ENCODE measurements around the gene WFDC11. TPM values are rescaled to one million over a fixed set of nuclear protein-coding genes. Genes with fewer than 3 reads are reported as not detected.
"Not testable (repeated sequence)": the region's sequence is repeated elsewhere in the genome, so short reads cannot be mapped to it uniquely, and the experiment has no call there.

WFDC11 gene
- total and polyA plus RNA-seq, 5 donors from 2014 or later: not detected

DNA sequence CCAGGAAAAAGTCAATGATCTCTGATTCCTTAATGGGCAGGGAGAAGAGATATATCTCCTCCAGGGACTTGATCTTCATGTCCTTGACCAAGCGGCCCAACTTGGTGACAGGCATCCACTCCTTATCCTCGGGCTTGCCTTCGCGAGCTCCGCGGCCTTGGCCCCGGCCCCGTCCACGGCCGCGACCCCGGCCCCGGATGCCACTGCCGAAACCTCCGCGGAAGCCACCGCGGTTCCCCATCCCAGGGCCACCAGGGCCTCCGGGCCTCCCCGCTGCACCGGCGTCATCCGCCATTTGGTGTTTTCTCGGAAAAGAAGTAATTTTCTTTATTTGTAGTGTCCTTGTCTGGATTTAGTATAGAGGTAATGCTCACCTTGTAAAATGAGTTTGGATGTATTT lies 29.0 kb downstream of the WFDC11 start:
- peaks cover 21% of the 10 kb centered on the region for H3K27me3 Mint-ChIP-seq
- H3K4me1 ChIP-seq (ENCODE audit: control insufficient read depth, insufficient read depth, low read length, poor library complexity, severe bottlenecking); DNase-seq; H3K27me3 ChIP-seq (ENCODE audit: control insufficient read depth, insufficient read depth, low read length); H3K4me1 Mint-ChIP-seq; H3K27ac Mint-ChIP-seq; ATAC-seq (ENCODE audit: low read depth in 2 of 2); H3K4me3 Mint-ChIP-seq; H3K36me3 ChIP-seq (ENCODE audit: control insufficient read depth, insufficient read depth, low read length); H3K27ac ChIP-seq (ENCODE audit: insufficient read depth, low read length, poor library complexity, severe bottlenecking); H3K36me3 Mint-ChIP-seq; H3K4me3 ChIP-seq (ENCODE audit: low read depth, low read length); H3K9me3 ChIP-seq (ENCODE audit: control insufficient read depth in 2 of 2, low read length in 2 of 2); H3K9me3 Mint-ChIP-seq: not testable (repeated sequence)

DNA sequence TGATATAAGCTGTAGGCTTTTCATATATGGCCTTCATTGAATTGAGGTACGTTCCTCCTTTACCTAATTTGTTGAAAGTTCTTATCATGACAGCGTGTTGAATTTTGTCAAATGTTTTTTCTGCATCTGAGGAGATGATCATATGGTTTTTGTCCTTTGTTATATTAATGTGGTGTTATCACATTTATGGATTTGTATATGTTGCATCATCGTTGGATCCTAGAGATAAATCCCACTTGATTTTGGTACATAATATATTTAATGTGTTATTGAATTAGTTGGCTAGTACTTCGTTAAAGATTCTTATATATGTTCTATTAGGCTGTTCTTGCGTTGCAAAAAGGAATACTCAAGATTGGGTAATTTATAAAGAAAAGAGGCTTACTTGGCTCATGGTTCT lies 30.4 kb downstream of the WFDC11 start:
- Mint-ChIP-seq H3K36me3 (no peaks in the 10 kb centered on the region), H3K27me3 (peaks cover 19% of the 10 kb centered on the region), H3K4me3 (no peak overlapping the region), H3K27ac (no peak overlapping the region), H3K9me3 (no peaks in the 10 kb centered on the region), H3K4me1 (no peaks in the 10 kb centered on the region)
- Histone ChIP-seq H3K4me3 (ENCODE audit: low read depth, low read length) (no peak overlapping the region), H3K9me3 (ENCODE audit: control insufficient read depth in 2 of 2, low read length in 2 of 2) (no peaks in the 10 kb centered on the region), H3K27me3 (ENCODE audit: control insufficient read depth, insufficient read depth, low read length) (no peaks in the 10 kb centered on the region), H3K27ac (ENCODE audit: insufficient read depth, low read length, poor library complexity, severe bottlenecking) (no peak overlapping the region), H3K36me3 (ENCODE audit: control insufficient read depth, insufficient read depth, low read length) (no peaks in the 10 kb centered on the region), H3K4me1 (ENCODE audit: control insufficient read depth, insufficient read depth, low read length, poor library complexity, severe bottlenecking) (no peaks in the 10 kb centered on the region)
- no peak for ATAC-seq (ENCODE audit: low read depth in 2 of 2)
- no peak for DNase-seq

DNA sequence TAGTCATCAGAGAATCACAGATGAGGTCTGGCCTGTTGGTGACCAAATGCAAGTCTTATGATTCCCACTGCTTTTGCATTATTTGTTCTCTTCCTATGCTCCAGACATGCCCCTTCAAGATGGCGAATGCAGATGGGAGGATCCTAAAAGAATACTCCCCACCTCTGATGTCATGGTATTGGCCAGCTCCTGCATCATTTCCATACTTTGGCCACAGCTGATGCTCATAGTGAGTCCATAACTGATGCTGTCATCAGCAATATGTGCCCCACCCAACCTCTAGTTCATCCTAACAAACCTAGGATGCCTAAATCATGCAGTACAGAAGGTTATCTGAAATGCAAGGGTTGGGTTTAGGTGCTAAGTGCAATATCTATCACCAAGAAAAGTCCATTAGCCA lies 33.5 kb downstream of the WFDC11 start:
- H3K9me3 Mint-ChIP-seq: no peaks in the 10 kb centered on the region
- DNase-seq: no peak
- Histone ChIP-seq H3K36me3 (ENCODE audit: control insufficient read depth, insufficient read depth, low read length) (no peaks in the 10 kb centered on the region), H3K4me3 (ENCODE audit: low read depth, low read length) (no peak overlapping the region), H3K9me3 (ENCODE audit: control insufficient read depth in 2 of 2, low read length in 2 of 2) (no peaks in the 10 kb centered on the region), H3K4me1 (ENCODE audit: control insufficient read depth, insufficient read depth, low read length, poor library complexity, severe bottlenecking) (no peaks in the 10 kb centered on the region), H3K27me3 (ENCODE audit: control insufficient read depth, insufficient read depth, low read length) (no peaks in the 10 kb centered on the region), H3K27ac (ENCODE audit: insufficient read depth, low read length, poor library complexity, severe bottlenecking) (no peak overlapping the region)
- H3K4me1 Mint-ChIP-seq: no peaks in the 10 kb centered on the region
- peaks cover 20% of the 10 kb centered on the region for H3K27me3 Mint-ChIP-seq
- H3K36me3 Mint-ChIP-seq: no peaks in the 10 kb centered on the region
- no peak for ATAC-seq (ENCODE audit: low read depth in 2 of 2)
- no peak overlapping the region for H3K4me3 Mint-ChIP-seq
- H3K27ac Mint-ChIP-seq: no peak overlapping the region

DNA sequence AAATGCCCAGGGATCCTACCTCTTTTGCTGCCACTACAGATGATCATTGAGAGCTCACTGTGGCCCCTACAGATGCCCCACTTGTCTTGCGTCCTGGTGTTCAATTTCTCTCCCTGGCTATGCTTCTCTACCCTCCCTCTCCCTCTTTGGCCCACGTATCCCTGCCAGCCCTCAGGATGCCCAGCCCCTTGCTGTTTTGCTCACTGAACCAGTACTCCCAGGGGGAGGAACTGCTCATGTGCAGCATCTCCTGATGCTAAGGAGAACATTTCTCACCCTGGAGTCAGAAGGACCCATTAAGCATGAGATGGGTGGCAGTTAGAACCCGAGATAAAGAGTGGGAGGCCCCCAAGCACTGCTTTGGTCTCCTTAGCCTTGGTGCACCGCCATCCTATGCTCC lies 38.9 kb downstream of the WFDC11 start, which contains the start of gene WFDC9:
WFDC9 (minus strand) TSS at position 101 of the 400 bp plus-strand sequence. CDS start 21,103 bp downstream, outside the sequence.
- no peak within 1 kb of the TSS for H3K27ac ChIP-seq (ENCODE audit: insufficient read depth, low read length, poor library complexity, severe bottlenecking)
- H3K27me3 ChIP-seq (ENCODE audit: control insufficient read depth, insufficient read depth, low read length): peaks cover 12% of the 10 kb centered on the region
- ATAC-seq (ENCODE audit: low read depth in 2 of 2) (no peak), DNase-seq (no peak)
- peaks cover 19% of the 10 kb centered on the region for H3K27me3 Mint-ChIP-seq
- H3K27ac Mint-ChIP-seq: no peak within 1 kb of the TSS
- no peaks in the 10 kb centered on the region for H3K9me3 ChIP-seq (ENCODE audit: control insufficient read depth in 2 of 2, low read length in 2 of 2)
- H3K4me3 Mint-ChIP-seq: no peak within 1 kb of the TSS
- no peak within 1 kb of the TSS for H3K4me3 ChIP-seq (ENCODE audit: low read depth, low read length)
- H3K36me3 Mint-ChIP-seq: no peaks in the 10 kb centered on the region
- peaks cover 0 to 5% (median 0%) of the 10 kb centered on the region in 7 donors for H3K9me3 Mint-ChIP-seq
- peaks cover 0 to 2% (median 0%) of the 10 kb centered on the region in 4 donors for H3K4me1 Mint-ChIP-seq
- H3K36me3 ChIP-seq (ENCODE audit: control insufficient read depth, insufficient read depth, low read length): no peaks in the 10 kb centered on the region
- no peaks in the 10 kb centered on the region for H3K4me1 ChIP-seq (ENCODE audit: control insufficient read depth, insufficient read depth, low read length, poor library complexity, severe bottlenecking)

DNA sequence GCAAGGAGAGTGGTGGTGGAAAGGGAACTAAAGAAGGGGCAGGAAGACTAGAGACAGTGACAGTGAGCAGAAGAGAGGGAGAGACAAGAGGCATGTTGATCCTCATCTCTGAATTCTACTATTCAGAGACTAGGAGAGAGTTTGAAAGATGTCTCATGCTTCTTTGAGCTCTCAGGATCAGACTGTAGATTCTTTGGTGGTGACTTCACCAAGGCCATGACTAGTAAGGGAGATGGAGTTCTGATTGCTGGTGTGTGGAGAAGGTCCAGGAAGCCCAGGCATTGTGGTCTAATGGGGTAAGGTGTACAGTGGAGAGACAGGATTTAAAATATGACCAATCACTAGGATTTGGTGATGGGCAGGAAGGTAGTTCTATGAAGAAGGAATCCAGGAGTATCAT lies 39.7 kb downstream of the WFDC11 start:
- no peaks in the 10 kb centered on the region for H3K36me3 ChIP-seq (ENCODE audit: control insufficient read depth, insufficient read depth, low read length)
- Mint-ChIP-seq H3K4me3 (no peak overlapping the region), H3K9me3 (peaks cover 0 to 5% (median 0%) of the 10 kb centered on the region in 7 donors), H3K27me3 (peaks cover 19% of the 10 kb centered on the region), H3K4me1 (peaks cover 0 to 2% (median 0%) of the 10 kb centered on the region in 4 donors), H3K27ac (no peak overlapping the region), H3K36me3 (no peaks in the 10 kb centered on the region)
- no peak for DNase-seq
- ATAC-seq (ENCODE audit: low read depth in 2 of 2): no peak
- no peaks in the 10 kb centered on the region for H3K9me3 ChIP-seq (ENCODE audit: control insufficient read depth in 2 of 2, low read length in 2 of 2)
- H3K27ac ChIP-seq (ENCODE audit: insufficient read depth, low read length, poor library complexity, severe bottlenecking): no peak overlapping the region
- no peaks in the 10 kb centered on the region for H3K4me1 ChIP-seq (ENCODE audit: control insufficient read depth, insufficient read depth, low read length, poor library complexity, severe bottlenecking)
- H3K4me3 ChIP-seq (ENCODE audit: low read depth, low read length): no peak overlapping the region
- H3K27me3 ChIP-seq (ENCODE audit: control insufficient read depth, insufficient read depth, low read length): peaks cover 12% of the 10 kb centered on the region

DNA sequence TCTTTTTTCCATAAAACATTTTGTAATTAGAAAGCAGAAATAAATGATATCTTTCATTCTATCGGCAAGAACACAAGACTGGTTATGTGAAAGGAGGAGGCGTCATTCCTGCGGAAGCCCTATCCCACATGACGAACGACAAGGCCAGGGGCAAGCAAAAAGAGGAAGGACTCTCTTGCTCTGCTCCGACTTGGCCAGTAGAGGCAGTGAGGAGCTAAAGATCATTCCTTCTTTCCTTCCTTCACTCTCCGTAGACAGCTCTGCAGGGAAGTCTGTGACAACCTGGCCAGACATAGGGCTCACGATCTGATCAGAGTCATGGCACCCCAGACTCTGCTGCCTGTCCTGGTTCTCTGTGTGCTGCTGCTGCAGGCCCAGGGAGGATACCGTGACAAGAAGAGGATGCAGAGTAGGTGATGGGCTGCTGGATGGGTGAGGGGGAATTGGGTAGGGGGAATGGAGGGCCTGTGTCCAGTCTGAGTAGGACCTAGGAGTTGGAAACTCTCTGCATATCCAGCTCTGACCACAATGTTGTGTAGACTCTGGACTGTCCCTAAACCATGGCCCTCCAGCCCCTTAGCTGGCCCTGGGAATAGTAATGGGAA lies 40.4 kb downstream of the WFDC11 start, which contains the start of gene WFDC10A:
WFDC10A (plus strand) TSS at position 244 of the 605 bp plus-strand sequence; CDS start at position 319, 75 bp downstream.
- H3K4me3 ChIP-seq (ENCODE audit: low read depth, low read length): no peak within 1 kb of the TSS
- H3K9me3 ChIP-seq (ENCODE audit: control insufficient read depth in 2 of 2, low read length in 2 of 2): no peaks in the 10 kb centered on the region
- Mint-ChIP-seq H3K4me1 (peaks cover 0 to 2% (median 0%) of the 10 kb centered on the region in 4 donors), H3K27me3 (peaks cover 19% of the 10 kb centered on the region), H3K36me3 (no peaks in the 10 kb centered on the region), H3K27ac (no peak within 1 kb of the TSS), H3K9me3 (peaks cover 0 to 7% (median 2%) of the 10 kb centered on the region in 7 donors), H3K4me3 (no peak within 1 kb of the TSS)
- ATAC-seq (ENCODE audit: low read depth in 2 of 2) (peak in 1 of 2 donors; percentile 31), DNase-seq (peak in 1 of 3 donors; percentile 28)
- H3K4me1 ChIP-seq (ENCODE audit: control insufficient read depth, insufficient read depth, low read length, poor library complexity, severe bottlenecking): no peaks in the 10 kb centered on the region
- peaks cover 13% of the 10 kb centered on the region for H3K27me3 ChIP-seq (ENCODE audit: control insufficient read depth, insufficient read depth, low read length)
- H3K36me3 ChIP-seq (ENCODE audit: control insufficient read depth, insufficient read depth, low read length): no peaks in the 10 kb centered on the region
- no peak within 1 kb of the TSS for H3K27ac ChIP-seq (ENCODE audit: insufficient read depth, low read length, poor library complexity, severe bottlenecking)

DNA sequence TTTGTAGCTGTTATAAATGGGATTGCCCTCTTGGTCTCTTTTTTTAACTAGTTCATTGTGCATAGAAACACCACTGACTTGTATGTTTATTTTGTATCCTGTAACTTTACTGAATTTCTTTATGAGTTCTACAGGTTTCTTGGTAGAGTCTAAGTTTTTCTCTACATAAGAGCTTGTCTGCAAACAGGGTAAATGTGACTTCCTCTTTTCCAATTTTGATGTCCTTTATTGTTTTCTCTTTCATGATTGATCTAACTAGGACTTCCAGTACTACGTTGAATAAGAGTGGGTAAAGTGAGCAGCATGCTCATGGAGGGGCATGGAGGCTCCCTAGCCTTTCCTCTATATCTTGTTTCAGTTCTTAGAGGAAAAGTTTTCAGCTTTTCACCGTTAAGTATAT lies 43.5 kb downstream of the WFDC11 start:
- Mint-ChIP-seq H3K4me1 (peaks cover 0 to 2% (median 0%) of the 10 kb centered on the region in 4 donors), H3K27ac (no peak overlapping the region), H3K36me3 (no peaks in the 10 kb centered on the region), H3K27me3 (peaks cover 21% of the 10 kb centered on the region), H3K9me3 (peaks cover 0 to 8% (median 2%) of the 10 kb centered on the region in 7 donors), H3K4me3 (no peak overlapping the region)
- DNase-seq (no peak), ATAC-seq (ENCODE audit: low read depth in 2 of 2) (no peak)
- Histone ChIP-seq H3K27me3 (ENCODE audit: control insufficient read depth, insufficient read depth, low read length) (peaks cover 15% of the 10 kb centered on the region), H3K36me3 (ENCODE audit: control insufficient read depth, insufficient read depth, low read length) (no peaks in the 10 kb centered on the region), H3K9me3 (ENCODE audit: control insufficient read depth in 2 of 2, low read length in 2 of 2) (no peaks in the 10 kb centered on the region), H3K4me1 (ENCODE audit: control insufficient read depth, insufficient read depth, low read length, poor library complexity, severe bottlenecking) (no peaks in the 10 kb centered on the region), H3K27ac (ENCODE audit: insufficient read depth, low read length, poor library complexity, severe bottlenecking) (no peak overlapping the region), H3K4me3 (ENCODE audit: low read depth, low read length) (no peak overlapping the region)

DNA sequence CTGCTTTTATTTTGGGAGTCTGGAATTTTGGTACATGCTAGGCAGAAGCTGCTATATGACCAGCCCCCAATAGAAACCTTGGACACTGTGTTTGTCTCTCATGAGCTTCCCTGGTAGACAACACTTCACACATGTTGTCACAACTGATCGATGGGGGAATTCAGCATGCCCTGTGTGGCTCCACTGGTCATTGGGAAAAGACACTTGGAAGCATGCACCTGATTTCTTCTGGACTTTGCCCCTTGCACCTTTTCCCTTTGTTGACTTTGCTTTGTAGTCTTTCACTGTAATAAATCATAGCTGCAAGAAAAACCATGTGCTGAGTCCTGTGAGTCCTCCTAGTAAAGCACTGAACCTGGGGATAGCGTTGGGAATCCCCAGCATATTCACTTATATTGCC lies 48.4 kb downstream of the WFDC11 start:
- H3K4me3 Mint-ChIP-seq: no peak overlapping the region

More for the DNA sequence above, 48.4 kb downstream of the WFDC11 start:
- ATAC-seq (ENCODE audit: low read depth in 2 of 2) (no peak), DNase-seq (no peak)
- peaks cover 9% of the 10 kb centered on the region for H3K27me3 Mint-ChIP-seq
- Histone ChIP-seq H3K27ac (ENCODE audit: insufficient read depth, low read length, poor library complexity, severe bottlenecking) (no peak overlapping the region), H3K4me1 (ENCODE audit: control insufficient read depth, insufficient read depth, low read length, poor library complexity, severe bottlenecking) (no peaks in the 10 kb centered on the region), H3K9me3 (ENCODE audit: control insufficient read depth in 2 of 2, low read length in 2 of 2) (no peaks in the 10 kb centered on the region), H3K4me3 (ENCODE audit: low read depth, low read length) (no peak overlapping the region), H3K27me3 (ENCODE audit: control insufficient read depth, insufficient read depth, low read length) (peaks cover 6% of the 10 kb centered on the region), H3K36me3 (ENCODE audit: control insufficient read depth, insufficient read depth, low read length) (no peaks in the 10 kb centered on the region)
- no peak overlapping the region for H3K27ac Mint-ChIP-seq
- no peaks in the 10 kb centered on the region for H3K36me3 Mint-ChIP-seq
- no peaks in the 10 kb centered on the region for H3K4me1 Mint-ChIP-seq
- H3K9me3 Mint-ChIP-seq: peaks cover 0 to 8% (median 2%) of the 10 kb centered on the region in 7 donors
